ENCODE measurements around the gene KLF2.
"Not testable (repeated sequence)": the region's sequence is repeated elsewhere in the genome, so short reads cannot be mapped to it uniquely, and the experiment has no call there.

The KLF2 gene

GRCh38 chr19:16338470-16339360 is 14.1 kb downstream of the KLF2 start:
- DNase-seq (ENCODE audit: low spot score), result no peak

GRCh38 chr19:16339361-16339725 is 14.7 kb downstream of the KLF2 start:
- DNase-seq (ENCODE audit: low spot score), result no peak

GRCh38 chr19:16340092-16340491 is 15.5 kb downstream of the KLF2 start:
- no peak for DNase-seq (ENCODE audit: low spot score)

GRCh38 chr19:16340654-16341053 is 16.0 kb downstream of the KLF2 start:
- DNase-seq (ENCODE audit: low spot score), result no peak

GRCh38 chr19:16342002-16342715 is 17.5 kb downstream of the KLF2 start:
- DNase-seq (ENCODE audit: low spot score), result peak; percentile 46

- no peak for DNase-seq (ENCODE audit: low spot score)
These were observed 18.5 kb downstream of the KLF2 start for GRCh38 chr19:16343156-16343555.

- no peak for DNase-seq (ENCODE audit: low spot score)
These were observed 20.8 kb downstream of the KLF2 start for GRCh38 chr19:16345457-16345856.

- DNase-seq (ENCODE audit: low spot score), result not testable (repeated sequence)
These were observed 22.5 kb downstream of the KLF2 start for GRCh38 chr19:16347099-16347498.

GRCh38 chr19:16347706-16348105 is 23.1 kb downstream of the KLF2 start:
- DNase-seq (ENCODE audit: low spot score), result no peak

GRCh38 chr19:16349551-16350152 is 25.0 kb downstream of the KLF2 start:
- DNase-seq (ENCODE audit: low spot score), result no peak

GRCh38 chr19:16351133-16351809 is 26.6 kb downstream of the KLF2 start:
- DNase-seq (ENCODE audit: low spot score), result no peak

GRCh38 chr19:16355293-16356043 is 30.8 kb downstream of the KLF2 start:
- DNase-seq (ENCODE audit: low spot score), result no peak

GRCh38 chr19:16358456-16358855 is 33.8 kb downstream of the KLF2 start:
- DNase-seq (ENCODE audit: low spot score), result no peak

GRCh38 chr19:16359074-16359473 is 34.4 kb downstream of the KLF2 start:
- DNase-seq (ENCODE audit: low spot score), result no peak

GRCh38 chr19:16359964-16360363 is 35.3 kb downstream of the KLF2 start:
- no peak for DNase-seq (ENCODE audit: low spot score)

- no peak for DNase-seq (ENCODE audit: low spot score)
These were observed 36.1 kb downstream of the KLF2 start for GRCh38 chr19:16360738-16361137.

GRCh38 chr19:16361254-16361653 is 36.6 kb downstream of the KLF2 start:
- no peak for DNase-seq (ENCODE audit: low spot score)

- DNase-seq (ENCODE audit: low spot score), result no peak
These were observed 37.3 kb downstream of the KLF2 start for GRCh38 chr19:16361926-16362325.

- DNase-seq (ENCODE audit: low spot score), result no peak
These were observed 38.7 kb downstream of the KLF2 start for GRCh38 chr19:16363133-16363851.

GRCh38 chr19:16363852-16364230 is 39.2 kb downstream of the KLF2 start:
- no peak for DNase-seq (ENCODE audit: low spot score)

- DNase-seq (ENCODE audit: low spot score), result no peak
These were observed 39.7 kb downstream of the KLF2 start for GRCh38 chr19:16364231-16364865.
